HG03575 (cell line): Measurements from ENCODE around the gene ZNF117.
"Not testable (repeated sequence)": the region's sequence is repeated elsewhere in the genome, so short reads cannot be mapped to it uniquely, and the experiment has no call there.

Source experiments
- ATAC-seq: cut with Tn5 transposase; IDR thresholded peaks from one replicate; pipeline ENCODE4 v1.9.1; 2021; ENCODE audit not compliant: unreplicated experiment, insufficient number of reproducible peaks, low FRiP score; ENCODE audit errors: extremely low read depth

Gene ZNF117

GRCh38 chr7:64934478-64934877 is 56.4 kb downstream of the ZNF117 start:
- ATAC-seq, result no peak

- ATAC-seq, result not testable (repeated sequence)
These were observed 62.3 kb downstream of the ZNF117 start for GRCh38 chr7:64928252-64929187.
